Myocyte (in vitro differentiated cells): Measurements from ENCODE around the gene PPP1R13B. TPM values are rescaled to one million over a fixed set of nuclear protein-coding genes. Genes with fewer than 3 reads are reported as not detected.
"Not testable (repeated sequence)": the region's sequence is repeated elsewhere in the genome, so short reads cannot be mapped to it uniquely, and the experiment has no call there.

Source experiments
- DNase-seq: peaks from one replicate; pipeline ENCODE4 v3.0.0-alpha.2; 2012; ENCODE audit warnings: low read depth
- total RNA-seq: library from RNA; depleted of rRNA; stranded (reverse); fragments of >200 nt; gene quantifications from 2 replicates; pipeline ENCODE4 v1.2.3, GENCODE V29; 2014

PPP1R13B gene
- total RNA-seq, 1 donor from 2014 or later, result 1.2 TPM

- DNase-seq, result no peak
These were observed 45.9 kb downstream of the PPP1R13B start for GRCh38 chr14:103801459-103801858.

- DNase-seq, result not testable (repeated sequence)
These were observed 54.2 kb downstream of the PPP1R13B start for GRCh38 chr14:103793192-103793591.

GRCh38 chr14:103788086-103788485, 59.3 kb downstream of the PPP1R13B start:
- DNase-seq, result no peak

GRCh38 chr14:103782376-103782775, 65.0 kb downstream of the PPP1R13B start:
- DNase-seq, result no peak

- not testable (repeated sequence) for DNase-seq
These were observed 71.1 kb downstream of the PPP1R13B start for GRCh38 chr14:103776319-103776718.

GRCh38 chr14:103775506-103775905, 71.9 kb downstream of the PPP1R13B start:
- DNase-seq, result no peak

- no peak for DNase-seq
These were observed 73.9 kb downstream of the PPP1R13B start for GRCh38 chr14:103773521-103773920.

GRCh38 chr14:103772078-103772712, 75.2 kb downstream of the PPP1R13B start:
- no peak for DNase-seq

GRCh38 chr14:103770902-103771301, 76.5 kb downstream of the PPP1R13B start:
- no peak for DNase-seq

- DNase-seq, result no peak
These were observed 76.9 kb downstream of the PPP1R13B start for GRCh38 chr14:103770500-103770899.

GRCh38 chr14:103767336-103767894, 80.0 kb downstream of the PPP1R13B start:
- DNase-seq, result no peak

GRCh38 chr14:103765526-103765925, 81.8 kb downstream of the PPP1R13B start:
- DNase-seq, result no peak

- DNase-seq, result no peak
These were observed 83.5 kb downstream of the PPP1R13B start for GRCh38 chr14:103763730-103764488.

- no peak for DNase-seq
These were observed 84.8 kb downstream of the PPP1R13B start for GRCh38 chr14:103762541-103762940.

GRCh38 chr14:103762036-103762435, 85.3 kb downstream of the PPP1R13B start:
- DNase-seq, result no peak

GRCh38 chr14:103758059-103758776, 89.2 kb downstream of the PPP1R13B start:
- DNase-seq, result no peak

- DNase-seq, result no peak
These were observed 92.3 kb downstream of the PPP1R13B start for GRCh38 chr14:103755060-103755459.

GRCh38 chr14:103753774-103754173, 93.6 kb downstream of the PPP1R13B start:
- DNase-seq, result no peak

- no peak for DNase-seq
These were observed 97.5 kb downstream of the PPP1R13B start for GRCh38 chr14:103749860-103750259.

GRCh38 chr14:103749452-103749851, 97.9 kb downstream of the PPP1R13B start:
- DNase-seq, result no peak

- DNase-seq, result no peak
These were observed 98.9 kb downstream of the PPP1R13B start for GRCh38 chr14:103748534-103748857.

- no peak for DNase-seq
These were observed 100.7 kb downstream of the PPP1R13B start for GRCh38 chr14:103746701-103747100.
